GM23248 (cell line): Measurements from ENCODE around the gene KCNJ4. TPM values are rescaled to one million over a fixed set of nuclear protein-coding genes. Genes with fewer than 3 reads are reported as not detected.

ENCODE experiments used
- DNase-seq: peaks from one replicate; pipeline ENCODE4 v3.0.0-alpha.2; 2015
- H2AFZ ChIP-seq: fragments of 200-600 bp; sonication (generic); 2 replicates; pipeline ENCODE4 v1.6.1; 2016; ENCODE audit warnings: antibody characterized with exemption
- H3F3A ChIP-seq: fragments of 200-600 bp; sonication (generic); 2 replicates; pipeline ENCODE4 v1.6.1; 2016; ENCODE audit warnings: mild to moderate bottlenecking, antibody characterized with exemption, mixed run types; ENCODE audit not compliant: insufficient read depth
- H3K27ac ChIP-seq: fragments of 200-600 bp; sonication (generic); 2 replicates; pipeline ENCODE4 v1.5.1; 2016; ENCODE audit warnings: mild to moderate bottlenecking
- H3K27me3 ChIP-seq: fragments of 200-600 bp; sonication (generic); replicated peaks from 2 replicates; pipeline ENCODE4 v1.6.1; 2016; ENCODE audit warnings: mild to moderate bottlenecking; ENCODE audit not compliant: insufficient read depth
- H3K36me3 ChIP-seq: fragments of 200-600 bp; sonication (generic); 2 replicates; pipeline ENCODE4 v1.6.1; 2016; ENCODE audit warnings: low read depth, mild to moderate bottlenecking
- H3K4me1 ChIP-seq: fragments of 200-600 bp; sonication (generic); 2 replicates; pipeline ENCODE4 v1.6.1; 2016; ENCODE audit warnings: mild to moderate bottlenecking; ENCODE audit not compliant: insufficient read depth
- H3K4me2 ChIP-seq: fragments of 200-600 bp; sonication (generic); one replicate; pipeline ENCODE4 v1.6.1; 2016; ENCODE audit warnings: mild to moderate bottlenecking; ENCODE audit not compliant: unreplicated experiment
- H3K4me3 ChIP-seq: fragments of 200-600 bp; sonication (generic); 2 replicates; pipeline ENCODE4 v1.5.1; 2016; ENCODE audit warnings: mild to moderate bottlenecking
- H3K79me2 ChIP-seq: fragments of 200-600 bp; sonication (generic); 2 replicates; pipeline ENCODE4 v1.6.1; 2016; ENCODE audit warnings: mild to moderate bottlenecking; ENCODE audit not compliant: insufficient read depth
- H3K9ac ChIP-seq: fragments of 200-600 bp; sonication (generic); 2 replicates; pipeline ENCODE4 v1.6.1; 2016; ENCODE audit warnings: mild to moderate bottlenecking
- H3K9me2 ChIP-seq: fragments of 200-600 bp; sonication (generic); 2 replicates; pipeline ENCODE4 v1.6.1; 2016; ENCODE audit warnings: mixed run types, mild to moderate bottlenecking, moderate library complexity; ENCODE audit not compliant: insufficient read depth
- H3K9me3 ChIP-seq: fragments of 200-600 bp; sonication (generic); one replicate; pipeline ENCODE4 v1.6.1; 2017; ENCODE audit warnings: low read depth
- H4K20me1 ChIP-seq: fragments of 200-600 bp; sonication (generic); 2 replicates; pipeline ENCODE4 v1.6.0; 2016; ENCODE audit not compliant: insufficient read depth
- EZH2 ChIP-seq: fragments of 200-600 bp; sonication (generic); IDR thresholded peaks from 2 replicates; pipeline ENCODE4 v1.6.1; 2018; ENCODE audit warnings: antibody characterized with exemption, mild to moderate bottlenecking; ENCODE audit not compliant: insufficient read depth, poor library complexity, severe bottlenecking
- EZH2phosphoT487 ChIP-seq: fragments of 200-600 bp; sonication (generic); IDR thresholded peaks from 2 replicates; pipeline ENCODE4 v1.6.1; 2018; ENCODE audit warnings: antibody characterized with exemption, moderate library complexity, mild to moderate bottlenecking, low read depth; ENCODE audit not compliant: insufficient read depth
- WGBS, 2 experiments: methylation state at CpG; one replicate each; pipeline ENCODE4 v1.1.6; 2015 to 2017; ENCODE audit warnings: low lambda C conversion rate in 2 of 2, low coverage in 1 of 2; ENCODE audit errors: missing lambda C conversion rate in 2 of 2; 5-methylcytosine and 5-hydroxymethylcytosine counted together
- in situ Hi-C: fragments of 300-500 bp; cut with MboI; formaldehyde crosslinking; loops from 2 replicates; pipeline ENCODE4 v1.15.0; 2020
- polyA plus RNA-seq: library from polyadenylated mRNA; unstranded; fragments of >200 nt; fragmentation: Nextera tagmentation; extraction: Ambion mirVana; gene quantifications from 2 replicates; pipeline ENCODE4 v1.2.1, GENCODE V29; 2016
- total RNA-seq: library from RNA; depleted of rRNA; stranded (reverse); fragments of >200 nt; shearing (Covaris generic); gene quantifications from 2 replicates; pipeline ENCODE4 v1.2.3, GENCODE V29; 2014

KCNJ4 gene
- total and polyA plus RNA-seq, 2 experiments from 2014 or later = not detected

- H2AFZ ChIP-seq = no peak overlapping the region
- no peaks in the 10 kb centered on the region for H3K79me2 ChIP-seq
- H3K9ac ChIP-seq = no peak overlapping the region
- WGBS, 2 experiments = 15 to 19% methylated on average over 9 of the region's 9 CpGs
- H4K20me1 ChIP-seq = no peaks in the 10 kb centered on the region
- H3K36me3 ChIP-seq = no peaks in the 10 kb centered on the region
- H3K27ac ChIP-seq = no peak overlapping the region
- H3K4me2 ChIP-seq = no peak overlapping the region
- no peak for DNase-seq
- H3K27me3 ChIP-seq = peaks cover 6% of the 10 kb centered on the region; the same call in 1 of the 2 replicates
- no peaks in the 10 kb centered on the region for H3F3A ChIP-seq
- H3K9me2 ChIP-seq = no peaks in the 10 kb centered on the region
- TF ChIP-seq EZH2phosphoT487 (no peak), EZH2 (no peak)
- H3K9me3 ChIP-seq = no peaks in the 10 kb centered on the region
- no peak overlapping the region for H3K4me3 ChIP-seq
- H3K4me1 ChIP-seq = no peaks in the 10 kb centered on the region
- in situ Hi-C loops = no loop called here
Measured at GRCh38 chr22:38446018-38446601, 8.9 kb downstream of the KCNJ4 start.

GRCh38 chr22:38444783-38445182 lies 10.2 kb downstream of the KCNJ4 start:
- Histone ChIP-seq H3K27ac (no peak overlapping the region), H3K27me3 (peaks cover 6% of the 10 kb centered on the region), H3F3A (no peaks in the 10 kb centered on the region), H3K9ac (no peak overlapping the region), H3K4me3 (no peak overlapping the region), H3K9me3 (no peaks in the 10 kb centered on the region), H3K4me2 (no peak overlapping the region), H2AFZ (no peak overlapping the region), H3K9me2 (no peaks in the 10 kb centered on the region), H3K36me3 (no peaks in the 10 kb centered on the region), H4K20me1 (no peaks in the 10 kb centered on the region), H3K79me2 (no peaks in the 10 kb centered on the region), H3K4me1 (no peaks in the 10 kb centered on the region)
- no peak for TF ChIP-seq EZH2phosphoT487
- no peak for DNase-seq
- WGBS, 2 experiments = 86 to 87% methylated on average over 10 of the region's 10 CpGs
- in situ Hi-C loops = no loop called here

- Histone ChIP-seq H2AFZ (no peak overlapping the region), H3K9me3 (no peaks in the 10 kb centered on the region), H3K4me1 (no peaks in the 10 kb centered on the region), H3K9ac (no peak overlapping the region), H4K20me1 (no peaks in the 10 kb centered on the region), H3K27ac (no peak overlapping the region), H3K4me2 (no peak overlapping the region), H3K9me2 (no peaks in the 10 kb centered on the region), H3K4me3 (no peak overlapping the region), H3K27me3 (peaks cover 6% of the 10 kb centered on the region), H3F3A (no peaks in the 10 kb centered on the region), H3K79me2 (no peaks in the 10 kb centered on the region), H3K36me3 (no peaks in the 10 kb centered on the region)
- TF ChIP-seq EZH2phosphoT487 = no peak
- no peak for TF ChIP-seq EZH2
- DNase-seq = no peak
- 48 to 49% methylated on average over 21 of the region's 21 CpGs for WGBS, 2 experiments
- in situ Hi-C loops = no loop called here
Measured at GRCh38 chr22:38443628-38444521, 11.1 kb downstream of the KCNJ4 start.

- no peak overlapping the region for H3K9ac ChIP-seq
- no peaks in the 10 kb centered on the region for H3K9me2 ChIP-seq
- H3K36me3 ChIP-seq = no peaks in the 10 kb centered on the region
- no peaks in the 10 kb centered on the region for H4K20me1 ChIP-seq
- no peaks in the 10 kb centered on the region for H3K4me1 ChIP-seq
- TF ChIP-seq EZH2 = no peak
- no peak for TF ChIP-seq EZH2phosphoT487
- H3F3A ChIP-seq = no peaks in the 10 kb centered on the region
- no peak for DNase-seq
- WGBS, 2 experiments = 61 to 66% methylated on average over 12 to 13 of the region's 13 CpGs
- in situ Hi-C loops = no loop called here
- no peak overlapping the region for H3K4me2 ChIP-seq
- peaks cover 6% of the 10 kb centered on the region for H3K27me3 ChIP-seq
- H3K4me3 ChIP-seq = no peak overlapping the region
- no peak overlapping the region for H3K27ac ChIP-seq
- H3K9me3 ChIP-seq = no peaks in the 10 kb centered on the region
- no peak overlapping the region for H2AFZ ChIP-seq
- no peaks in the 10 kb centered on the region for H3K79me2 ChIP-seq
Measured at GRCh38 chr22:38442967-38443627, 11.9 kb downstream of the KCNJ4 start.
